HG02759 (cell line): ENCODE results near the gene ITGAE.
"Not testable (repeated sequence)": the region's sequence is repeated elsewhere in the genome, so short reads cannot be mapped to it uniquely, and the experiment has no call there.

Experiments
- ATAC-seq: cut with Tn5 transposase; IDR thresholded peaks from one replicate; pipeline ENCODE4 v1.9.1; 2021; ENCODE audit warnings: mild to moderate bottlenecking, moderate library complexity; ENCODE audit not compliant: unreplicated experiment

The ITGAE gene

DNA sequence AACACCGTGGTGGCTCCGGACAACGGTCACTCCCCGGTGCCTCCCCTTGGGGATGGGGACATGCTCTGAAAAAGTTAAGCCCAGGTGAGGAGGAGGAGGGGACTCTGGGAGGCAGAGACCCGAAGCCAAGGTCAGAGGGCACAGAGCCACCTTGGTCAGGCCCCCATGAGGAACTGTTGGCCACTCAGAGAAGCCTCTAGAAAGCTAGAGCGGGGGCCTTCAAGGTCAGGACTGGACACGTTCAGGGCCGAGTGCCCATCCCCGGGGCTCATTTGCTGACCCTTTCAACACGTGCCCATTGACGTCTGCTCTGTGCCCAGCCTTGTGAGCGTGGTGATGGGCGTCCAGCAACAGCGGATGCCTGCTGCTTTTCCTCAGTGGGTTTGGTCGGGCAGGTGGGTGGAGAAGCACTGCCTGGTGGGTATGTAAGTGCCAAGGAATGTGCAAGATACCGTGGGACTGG, 39.0 kb downstream of the ITGAE start:
- ATAC-seq = no peak

DNA sequence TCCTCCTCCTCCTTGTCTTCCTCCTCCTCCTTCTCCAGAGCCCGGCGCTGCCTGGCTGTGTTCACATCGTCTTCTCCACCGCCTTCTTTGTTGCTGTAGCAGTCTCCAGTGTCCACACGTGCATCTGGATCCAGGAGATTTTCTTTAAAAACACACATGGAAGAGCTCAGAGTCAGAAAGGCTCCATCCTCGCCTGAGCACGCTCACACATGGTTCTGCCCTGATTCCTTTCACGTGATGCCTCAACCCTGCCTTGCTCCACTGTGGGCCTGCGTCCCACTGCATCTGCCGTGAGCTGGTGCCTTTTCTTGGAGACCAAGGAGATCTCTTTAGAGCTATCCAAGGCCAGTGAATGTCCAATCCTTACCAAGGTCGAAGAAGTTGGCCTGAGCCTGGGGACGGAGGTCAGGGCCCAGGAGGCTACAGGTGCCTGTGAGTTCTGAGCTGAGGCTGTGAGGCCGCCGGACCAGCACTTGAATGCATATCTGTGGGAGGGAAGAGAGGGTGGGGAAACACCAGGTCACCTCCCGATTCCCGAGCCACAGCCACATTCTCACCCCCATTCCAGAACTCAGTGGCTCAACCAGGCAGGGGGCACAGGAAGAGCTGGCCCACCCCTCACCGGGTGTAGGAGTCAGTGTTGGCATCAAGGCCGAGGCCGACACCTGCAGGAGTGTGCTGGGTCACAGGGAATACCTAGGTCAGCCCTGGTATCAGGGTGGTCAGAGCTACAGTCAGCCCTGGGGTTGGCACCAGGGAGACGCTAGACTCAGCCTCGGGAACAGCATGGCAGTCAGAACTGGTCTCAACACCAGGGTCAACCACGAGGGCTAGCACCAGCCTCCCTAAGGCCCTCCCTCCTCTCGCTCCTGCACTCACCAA, 39.7 kb downstream of the ITGAE start:
- no peak for ATAC-seq

DNA sequence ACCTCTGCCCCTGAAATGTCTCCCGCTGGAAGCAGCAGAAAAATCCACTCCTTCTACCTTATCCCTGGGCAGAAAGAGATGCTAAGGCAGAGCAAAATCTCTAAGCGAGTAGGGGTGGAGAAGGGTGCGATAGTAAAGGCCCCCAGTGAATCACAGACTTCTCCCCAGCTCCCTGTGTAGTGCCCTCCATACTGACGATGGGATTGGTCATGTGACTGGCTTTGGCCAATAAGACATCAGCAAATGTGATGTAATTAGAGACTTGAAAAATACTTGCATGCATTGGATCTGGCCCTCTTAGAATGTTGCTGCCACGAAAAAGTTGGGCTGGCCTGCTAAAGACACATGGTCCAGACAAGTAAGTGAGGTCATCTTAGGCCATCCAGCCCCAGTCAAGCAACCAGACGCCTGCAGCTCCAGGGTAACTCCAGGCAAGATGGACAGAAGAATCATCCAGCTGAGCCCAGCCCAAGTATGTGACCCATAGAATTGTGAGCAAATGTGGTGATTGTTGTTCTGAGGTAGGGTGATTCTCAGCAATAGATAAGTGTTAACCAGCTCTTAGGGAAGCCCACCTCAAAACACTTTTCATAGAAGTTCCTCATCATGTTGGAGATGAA, 41.3 kb downstream of the ITGAE start:
- no peak for ATAC-seq

DNA sequence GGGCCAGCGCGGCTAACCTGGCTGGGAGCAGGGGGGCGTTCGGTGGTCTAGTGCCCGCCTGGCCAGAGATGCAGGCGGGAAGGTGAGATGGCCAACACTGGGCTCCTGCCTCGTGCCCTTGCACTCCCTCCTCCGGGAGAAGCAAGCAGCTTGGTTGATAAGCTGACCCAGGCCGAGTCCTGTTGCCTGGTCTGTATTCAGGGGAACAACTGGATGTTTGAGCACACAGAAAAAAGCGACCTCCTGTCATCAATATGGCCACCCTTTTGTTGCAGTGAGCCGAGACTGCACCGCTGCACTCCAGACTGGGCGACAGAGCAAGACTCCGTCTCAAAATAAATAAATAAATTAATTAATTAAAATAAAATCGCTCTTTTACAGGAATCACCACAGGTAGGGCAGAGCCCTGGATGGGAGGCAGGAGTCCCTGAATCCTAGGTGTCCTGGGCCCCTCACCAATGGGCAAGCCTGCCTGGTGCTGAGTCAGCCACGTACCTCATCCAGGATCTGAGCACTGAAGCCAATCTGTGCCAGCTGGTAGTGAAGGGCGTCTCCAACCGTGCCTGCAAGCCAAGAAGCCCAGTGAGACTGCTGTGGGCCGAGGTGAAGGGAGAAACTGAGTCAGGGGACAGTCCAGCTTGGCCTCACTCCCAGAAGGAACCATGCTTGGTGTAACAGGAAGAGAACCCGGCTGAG, 45.5 kb downstream of the ITGAE start:
- no peak for ATAC-seq

DNA sequence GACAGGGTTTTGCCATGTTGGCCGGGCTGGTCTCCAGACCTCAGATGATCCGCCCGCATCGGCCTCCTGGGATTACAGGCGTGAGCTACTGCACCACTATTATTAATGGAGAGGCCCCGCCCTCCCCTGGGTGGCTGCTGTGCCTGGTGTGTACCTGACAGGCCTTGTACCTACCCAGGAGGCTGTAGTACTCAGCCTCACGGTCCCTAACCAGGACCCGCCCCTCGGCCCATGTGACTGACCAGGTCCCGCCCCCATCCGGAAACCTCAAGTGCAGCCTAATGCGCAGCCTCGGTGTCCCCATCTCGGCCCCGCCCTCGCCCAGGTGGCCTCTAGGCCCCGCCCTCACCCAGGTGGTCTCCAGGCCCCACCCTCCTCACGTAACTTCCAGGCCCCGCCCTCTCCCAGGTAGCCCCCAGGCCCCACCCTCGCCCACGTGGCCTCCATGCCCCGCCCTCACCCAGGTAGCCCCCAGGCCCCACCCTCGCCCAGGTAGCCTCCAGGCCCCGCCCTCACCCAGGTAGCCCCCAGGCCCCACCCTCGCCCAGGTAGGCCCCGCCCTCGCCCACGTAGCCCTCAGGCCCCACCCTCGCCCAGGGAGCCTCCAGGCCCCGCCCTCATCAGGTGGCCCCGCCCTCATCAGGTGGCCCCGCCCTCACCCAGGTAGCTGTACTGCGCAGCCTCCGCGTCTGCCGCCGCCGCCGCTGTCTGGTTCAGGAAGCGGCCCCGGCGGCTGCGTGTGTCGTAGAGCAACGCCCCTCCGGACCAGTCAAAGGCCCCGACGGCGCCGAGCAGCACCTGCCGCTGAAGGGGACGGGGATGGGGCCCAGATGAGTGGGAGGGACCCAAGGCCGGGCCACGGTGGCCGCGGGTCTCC, 46.3 kb downstream of the ITGAE start:
- no peak for ATAC-seq

DNA sequence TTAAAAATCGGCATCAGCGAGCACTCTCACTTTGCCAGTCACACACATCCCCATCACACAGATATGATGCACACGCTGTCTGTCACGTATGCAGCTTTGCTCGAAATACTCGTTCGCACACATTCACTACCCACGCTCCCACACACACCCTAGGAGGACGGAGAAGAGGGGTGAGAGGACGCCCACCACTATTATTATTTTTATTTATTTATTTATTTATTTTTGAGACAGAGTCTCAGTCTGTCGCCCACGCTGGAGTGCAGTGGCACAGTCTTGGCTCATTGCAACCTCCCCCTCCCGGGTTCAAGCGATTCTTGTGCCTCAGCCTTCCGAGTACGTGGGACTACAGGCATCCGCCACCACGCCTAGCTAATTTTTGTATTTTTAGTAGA, 46.9 kb downstream of the ITGAE start:
- ATAC-seq = no peak

DNA sequence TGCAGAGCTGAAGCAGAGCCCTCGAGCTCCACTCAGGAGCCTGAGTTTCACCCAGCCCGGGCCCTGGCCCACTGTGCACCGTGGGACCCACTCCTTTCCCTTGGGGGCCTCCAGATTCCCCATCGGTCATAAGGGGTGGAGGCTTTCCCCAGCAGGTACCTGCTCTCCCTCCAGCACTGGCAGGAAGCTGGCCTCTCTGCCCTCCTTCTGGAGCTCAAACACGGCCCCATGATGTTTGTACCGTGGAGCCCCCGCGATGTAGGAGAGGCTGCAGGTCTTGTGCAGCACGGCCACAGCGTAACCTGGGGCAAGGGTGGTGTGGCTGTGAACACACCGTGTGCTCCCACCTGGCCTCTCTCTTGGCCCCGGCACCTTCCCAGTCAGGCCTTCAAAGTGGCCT, 47.4 kb downstream of the ITGAE start:
- ATAC-seq = no peak

DNA sequence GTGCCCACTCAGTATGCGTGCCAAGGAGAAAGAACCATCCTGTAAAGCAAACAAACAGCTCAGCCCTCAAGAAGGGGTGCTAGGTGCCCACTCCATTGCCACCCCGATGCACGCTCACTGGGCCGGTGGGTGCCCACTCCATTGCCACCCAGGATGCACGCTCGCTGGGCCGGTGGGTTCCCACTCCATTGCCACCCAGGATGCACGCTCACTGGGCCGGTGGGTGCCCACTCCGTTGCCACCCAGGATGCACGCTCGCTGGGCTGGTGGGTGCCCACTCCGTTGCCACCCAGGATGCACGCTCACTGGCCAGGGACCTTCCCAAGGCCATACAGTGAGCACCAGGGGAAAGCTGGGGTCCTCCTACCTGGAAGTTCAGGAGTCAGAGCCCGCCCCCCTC, 49.2 kb downstream of the ITGAE start:
- ATAC-seq = no peak

DNA sequence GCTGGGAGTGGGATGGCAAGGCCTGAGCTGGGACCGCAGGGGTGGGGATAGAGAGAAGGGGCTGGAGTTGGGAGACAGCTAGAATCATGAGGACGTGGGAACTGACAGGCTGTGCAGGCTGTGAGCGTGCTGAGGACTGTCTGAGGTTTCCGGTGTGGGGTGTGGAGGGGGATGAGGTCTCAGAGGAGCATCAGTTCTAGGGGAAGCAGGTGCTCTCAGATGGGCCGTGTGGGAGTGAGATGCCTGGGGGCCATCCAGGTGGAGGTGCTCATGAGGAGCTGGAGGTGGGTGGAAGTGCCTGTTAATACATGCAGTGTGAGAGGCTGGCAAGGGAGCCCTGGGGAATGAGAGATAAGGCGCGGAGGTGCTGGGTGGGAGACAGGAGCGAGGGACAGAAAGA, 50.1 kb downstream of the ITGAE start:
- no peak for ATAC-seq

DNA sequence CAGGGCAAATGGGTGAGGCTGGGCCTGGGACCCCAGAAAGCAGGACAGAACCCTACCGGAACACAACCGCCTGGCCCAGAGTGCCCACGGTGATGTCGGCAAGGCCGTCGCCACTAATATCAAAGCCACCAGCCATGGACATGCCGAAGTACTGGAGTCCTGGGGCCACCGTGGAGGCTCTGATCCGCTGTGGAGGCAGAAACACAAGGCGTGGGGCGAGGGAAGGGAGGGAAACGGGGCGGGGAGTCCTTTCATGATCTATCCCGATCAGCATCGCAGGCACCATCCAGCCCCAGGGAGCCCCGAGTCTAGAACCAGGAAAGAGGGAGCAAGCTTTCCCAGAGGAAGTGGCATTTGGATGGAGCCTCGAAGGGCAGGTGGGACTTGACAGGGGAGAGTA, 50.7 kb downstream of the ITGAE start:
- no peak for ATAC-seq

DNA sequence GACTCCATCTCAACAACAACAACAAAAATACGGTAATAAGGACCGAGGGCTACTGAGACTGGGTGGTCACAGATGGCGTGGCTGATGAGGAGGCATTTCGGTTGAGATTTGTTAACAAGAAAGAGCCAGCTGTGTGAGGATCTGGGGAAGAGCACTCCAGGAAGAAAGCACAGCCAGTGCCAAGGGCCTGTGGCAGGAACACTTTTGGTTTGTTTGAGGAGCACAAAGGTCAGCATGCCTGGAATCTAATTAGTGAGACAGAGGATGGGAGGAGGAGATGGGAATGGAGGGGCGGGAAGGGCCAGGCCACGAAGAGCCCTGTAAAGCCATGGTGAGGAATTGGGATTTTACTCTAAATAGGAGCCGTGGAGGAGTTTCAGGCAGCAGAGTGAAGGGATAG, 52.4 kb downstream of the ITGAE start:
- no peak for ATAC-seq

DNA sequence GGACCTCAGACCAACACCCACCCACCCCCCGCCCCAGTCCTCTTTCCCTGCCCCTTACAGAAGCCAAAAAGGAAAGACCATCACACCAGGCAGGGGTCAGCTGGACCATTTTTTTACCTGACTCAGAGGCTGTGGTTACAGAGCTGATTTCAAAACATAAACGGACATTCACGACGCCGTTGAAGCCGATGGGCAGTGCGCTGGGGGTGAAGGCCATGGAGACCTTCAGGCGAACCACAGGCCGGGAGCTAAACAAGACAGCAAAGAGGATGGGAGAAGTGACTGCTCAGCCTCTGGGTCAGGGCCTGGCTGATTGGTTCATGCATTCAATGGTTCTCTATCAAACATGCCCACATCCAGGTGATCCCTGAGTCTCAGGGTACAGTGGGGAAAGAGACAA, 53.2 kb downstream of the ITGAE start:
- no peak for ATAC-seq

DNA sequence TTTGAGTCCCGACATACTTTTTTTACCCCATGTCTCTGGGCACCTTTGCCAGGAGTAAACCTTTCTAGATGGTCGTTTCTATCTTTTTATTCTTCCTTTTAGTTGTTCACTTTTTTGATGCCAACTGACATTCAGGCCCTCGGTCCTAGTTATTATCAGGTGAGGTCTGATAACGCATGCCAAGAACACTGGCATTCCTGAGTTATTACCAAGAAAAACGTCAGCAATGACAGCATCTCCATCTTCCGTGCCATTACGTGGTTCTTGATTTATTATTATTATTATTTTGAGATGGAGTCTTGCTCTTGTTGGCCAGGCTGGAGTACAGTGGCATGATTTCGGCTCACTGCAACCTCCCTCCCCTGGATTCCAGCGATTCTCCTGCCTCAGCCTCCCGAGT, 55.9 kb downstream of the ITGAE start:
- ATAC-seq = no peak

DNA sequence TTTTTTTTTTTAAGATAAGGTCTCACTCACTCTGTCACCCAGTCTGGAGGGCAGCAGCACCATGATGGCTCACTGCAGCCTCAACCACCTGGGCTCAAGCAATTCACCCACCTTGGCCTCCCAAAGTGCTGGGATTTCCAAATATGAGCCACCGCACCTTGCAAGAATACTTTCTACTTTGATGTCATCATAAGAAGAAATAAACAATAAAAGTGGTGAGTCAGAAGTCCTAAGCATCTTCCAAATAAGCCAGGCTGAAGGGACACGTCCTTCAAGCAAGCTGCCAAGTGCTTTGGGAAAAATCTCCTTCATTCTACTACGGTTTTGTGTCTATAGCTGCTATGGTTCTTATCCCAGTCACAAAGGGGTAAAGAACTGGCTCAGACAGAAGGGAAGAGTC, 57.0 kb downstream of the ITGAE start:
- no peak for ATAC-seq

DNA sequence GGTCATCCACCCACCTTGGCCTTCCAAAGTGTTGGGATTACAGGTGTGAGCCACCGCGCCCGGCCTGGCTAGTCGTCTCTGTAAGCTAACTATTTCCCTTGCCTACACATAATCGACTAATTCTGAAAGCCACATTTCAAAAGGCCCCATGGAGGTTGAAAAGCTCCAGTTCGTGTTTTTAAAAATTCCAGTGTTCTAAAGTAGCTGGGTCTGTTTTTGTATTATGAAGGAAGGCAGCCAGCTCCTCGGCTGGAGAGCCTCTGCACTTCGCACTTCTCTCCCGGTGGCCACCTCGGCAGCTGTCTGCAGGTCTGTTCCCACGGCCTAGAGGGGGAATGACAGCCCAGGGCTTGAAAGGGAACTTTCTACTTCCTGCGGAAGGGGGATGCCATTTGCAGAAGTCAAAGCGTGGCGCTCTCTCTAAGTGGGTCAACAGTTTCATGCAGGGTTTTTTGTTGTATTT, 60.3 kb downstream of the ITGAE start:
- ATAC-seq = no peak

DNA sequence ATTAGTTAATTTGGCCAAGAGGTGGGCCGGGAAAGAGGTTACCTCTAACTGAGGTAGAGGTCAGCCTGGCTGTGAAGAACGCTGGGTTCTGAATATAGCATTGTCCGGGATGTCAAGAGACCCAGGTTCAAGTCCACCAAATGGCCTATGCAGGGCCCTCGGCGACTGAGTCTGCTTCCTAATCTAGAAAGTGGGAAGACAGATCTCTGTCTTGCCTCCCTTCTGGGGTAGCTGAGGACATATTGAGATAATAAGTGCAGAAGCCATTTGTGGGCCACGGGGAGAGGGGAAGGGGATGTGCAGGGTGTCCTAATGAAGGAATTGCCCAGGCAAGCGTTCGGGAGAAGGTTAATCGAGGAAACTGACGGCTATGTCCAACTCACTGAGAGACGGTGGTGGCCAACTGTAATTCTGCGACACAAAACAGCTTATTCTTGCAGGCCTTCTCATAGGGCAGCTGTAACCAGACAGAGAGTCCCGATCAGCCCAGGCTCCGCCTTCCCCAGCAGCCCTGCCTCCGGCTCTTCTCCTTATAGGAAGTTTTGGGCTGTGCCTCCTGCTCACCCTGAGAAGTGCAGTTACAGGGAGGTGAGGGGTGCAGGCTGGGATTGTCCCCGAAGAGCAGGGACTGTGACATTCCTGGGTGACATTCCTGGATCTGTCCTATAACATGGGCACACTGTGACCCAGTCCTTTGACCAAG, 61.4 kb downstream of the ITGAE start:
- ATAC-seq = no peak

DNA sequence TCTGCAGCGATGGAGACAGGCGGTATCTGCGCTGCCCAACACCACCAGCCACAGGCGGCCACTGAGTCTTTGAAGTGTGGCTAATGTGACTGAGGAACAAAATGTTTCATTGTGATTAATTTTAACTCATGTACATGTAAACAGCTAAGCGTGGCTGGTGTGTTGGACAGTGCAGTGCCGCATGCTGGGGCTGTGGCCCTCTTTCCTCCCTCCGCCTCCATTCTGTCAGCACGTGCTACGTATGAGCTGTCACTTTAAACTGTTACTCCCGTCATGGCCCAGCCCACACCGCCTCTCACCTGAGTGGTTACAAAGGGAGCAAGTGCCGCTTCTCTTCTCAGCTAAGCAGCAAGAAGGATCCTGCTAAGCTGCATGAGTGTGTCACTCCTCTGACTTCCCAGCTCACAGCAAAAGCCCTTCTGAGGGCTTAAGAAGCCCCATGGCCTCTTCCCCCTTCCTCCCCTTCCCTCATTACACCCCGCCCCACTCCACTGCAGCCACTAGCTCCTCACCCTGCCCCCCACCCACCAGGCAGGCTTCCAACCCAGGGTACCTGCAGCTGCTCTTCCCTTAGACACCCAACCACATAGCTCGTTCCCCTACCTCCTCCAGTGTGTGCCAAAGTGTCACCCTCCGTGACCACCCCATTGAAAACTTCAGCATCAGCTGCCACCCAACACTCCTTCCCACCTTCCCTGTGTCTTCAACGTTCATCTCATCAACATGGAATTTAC, 62.3 kb downstream of the ITGAE start:
- ATAC-seq = no peak

DNA sequence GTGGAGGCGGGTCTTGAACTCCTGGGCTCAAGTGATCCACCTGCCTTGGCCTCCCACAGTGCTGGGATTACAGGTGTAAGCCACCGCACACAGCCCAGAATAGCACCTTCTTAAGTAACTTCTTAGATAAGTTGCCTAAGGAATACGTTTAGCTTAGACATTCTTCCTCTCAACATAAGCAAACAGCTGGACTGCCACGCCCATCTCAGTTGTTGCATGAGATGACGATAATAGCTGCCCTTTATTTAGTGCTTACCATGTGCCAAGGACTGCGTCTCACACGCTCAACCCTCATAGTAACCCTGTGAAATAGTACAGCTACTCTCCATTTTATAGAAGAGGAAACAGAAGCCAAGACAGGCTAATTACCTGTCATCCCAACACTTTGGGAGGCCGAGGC, 65.5 kb downstream of the ITGAE start:
- ATAC-seq = no peak

DNA sequence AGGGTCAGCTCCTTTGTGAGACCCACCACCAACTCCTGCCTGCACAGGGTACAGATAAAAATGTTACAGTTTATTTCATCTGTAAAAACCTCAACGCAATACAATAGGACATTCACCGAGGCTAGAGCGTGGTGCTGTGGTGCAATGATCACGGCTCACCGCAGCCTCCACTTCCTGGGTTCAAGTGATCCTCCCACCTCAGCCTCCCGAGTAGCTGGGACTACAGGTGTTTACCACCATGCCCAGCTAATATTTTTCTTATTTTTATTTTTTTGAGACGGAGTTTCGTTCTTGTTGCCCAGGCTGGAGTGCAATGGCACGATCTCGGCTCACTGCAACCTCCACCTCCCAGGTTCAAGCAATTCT, 66.1 kb downstream of the ITGAE start:
- not testable (repeated sequence) for ATAC-seq

DNA sequence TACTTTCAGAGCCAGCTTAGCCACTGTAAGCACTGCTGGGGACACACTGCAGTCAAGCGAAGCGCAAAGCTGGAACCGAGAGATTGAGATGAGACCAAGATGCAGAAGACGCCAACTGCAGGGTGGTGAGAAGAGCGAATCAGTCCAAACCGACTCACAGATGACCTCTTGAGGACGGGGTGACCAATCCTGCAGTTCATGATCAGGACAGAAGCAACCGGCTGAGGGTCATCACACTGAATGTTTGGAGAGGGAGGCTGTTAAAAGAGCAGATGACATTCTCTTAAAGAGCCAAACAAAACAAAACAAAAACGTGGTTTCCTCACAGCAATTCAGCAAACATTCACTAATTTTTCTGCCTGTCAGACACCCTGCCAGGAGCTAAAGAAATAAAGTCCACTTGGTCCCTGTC, 68.8 kb downstream of the ITGAE start:
- ATAC-seq = peak; percentile 52
